HCT116 (cell line): ENCODE results near the gene EPHA2. TPM values are rescaled to one million over a fixed set of nuclear protein-coding genes. Genes with fewer than 3 reads are reported as not detected.

Source experiments
- ATAC-seq: fragments of 200-7000 bp; cut with Tn5 transposase; 2 replicates; pipeline ENCODE4 v1.9.1; 2020; ENCODE audit warnings: mild to moderate bottlenecking, moderate library complexity
- BruUV-seq: library from RNA; stranded (reverse); fragments of 400-500 nt; replicated peaks from 2 replicates; lab custom pipeline; 2021; lab: Mats Ljungman, UMichigan
- CTCF ChIA-PET: fragments of 300-600 bp; sonication (Branson Sonifier 250); formaldehyde crosslinking; loops from one replicate; lab custom pipeline; 2021; ENCODE audit warnings: antibody characterized with exemption; lab: Charles Lee
- POLR2A ChIA-PET: fragments of 300-600, 350-600 bp; sonication (Branson Sonifier 250); formaldehyde crosslinking; loops from one replicate; lab custom pipeline; 2021; ENCODE audit warnings: antibody characterized with exemption; lab: Charles Lee
- RAD21 ChIA-PET, 2 experiments: fragments of 300-600 bp; sonication (Branson Sonifier 250); formaldehyde crosslinking; loops; one replicate each; lab custom pipeline; 2023; ENCODE audit warnings: low total read pairs in 2 of 2; ENCODE audit not compliant: uncharacterized antibody in 2 of 2, unreplicated experiment in 2 of 2, low non-redundant PET in 1 of 2; lab: Charles Lee
- DNase-seq: peaks from one replicate; pipeline ENCODE4 v3.0.0-alpha.2; 2010; ENCODE audit warnings: low read depth, low spot score
- H2AFZ ChIP-seq: fragments of 200-600 bp; shearing (Covaris generic), sonication (generic); 2 replicates; pipeline ENCODE4 v1.6.1; 2017; ENCODE audit warnings: low read depth, mixed run types, mixed read lengths, antibody characterized with exemption, low read length; ENCODE audit not compliant: poor library complexity, severe bottlenecking
- H3K27ac ChIP-seq: 2 replicates; pipeline ENCODE4 v1.5.1; 2012; ENCODE audit warnings: low read depth, low read length
- H3K27me3 ChIP-seq: fragments of 200-600 bp; sonication (generic); 2 replicates; pipeline ENCODE4 v1.6.1; 2016; ENCODE audit warnings: mixed run types, low read length, mixed read lengths; ENCODE audit not compliant: insufficient read depth
- H3K36me3 ChIP-seq, 2 experiments: fragments of 200-500 bp in 1 of 2; fragments of 200-600 bp in 1 of 2; sonication (Bioruptor generic) in 1 of 2; sonication (generic) in 1 of 2; 2 replicates each; pipeline versions ENCODE4 v1.5.1 to v1.6.1; 2014 to 2016; ENCODE audit warnings: low read length in 2 of 2, inconsistent platforms in 1 of 2, mixed read lengths in 1 of 2, mixed run types in 1 of 2; ENCODE audit not compliant: insufficient read depth in 2 of 2, control insufficient read depth in 1 of 2
- H3K4me1 ChIP-seq, 2 experiments: fragments of 200-600 bp in 1 of 2; sonication (generic) in 1 of 2; 2 replicates each; pipeline versions ENCODE4 v1.5.1 to v1.6.1; 2012 to 2017; ENCODE audit warnings: low read length in 2 of 2, inconsistent platforms in 1 of 2, mild to moderate bottlenecking in 1 of 2, mixed read lengths in 1 of 2, mixed run types in 1 of 2, moderate library complexity in 1 of 2; ENCODE audit not compliant: insufficient read depth in 2 of 2, control insufficient read depth in 1 of 2
- H3K4me2 ChIP-seq: fragments of 200-600 bp; sonication (generic); 2 replicates; pipeline ENCODE4 v1.6.1; 2017; ENCODE audit warnings: mixed run types, low read length, mixed read lengths
- H3K4me3 ChIP-seq, 2 experiments: fragments of 200-600 bp in 1 of 2; sonication (generic) in 1 of 2; replicated peaks in 1 of 2; 2 replicates each; pipeline ENCODE4 v1.5.1; 2011 to 2016; ENCODE audit warnings: low read length in 2 of 2, control low read depth in 1 of 2, low read depth in 1 of 2, mild to moderate bottlenecking in 1 of 2, mixed read lengths in 1 of 2, mixed run types in 1 of 2
- H3K79me2 ChIP-seq: fragments of 200-600 bp; sonication (generic); 2 replicates; pipeline ENCODE4 v1.6.1; 2017; ENCODE audit warnings: mild to moderate bottlenecking, mixed run types, low read length, moderate library complexity, mixed read lengths; ENCODE audit not compliant: insufficient read depth
- H3K9ac ChIP-seq: fragments of 200-600 bp; sonication (generic); 2 replicates; pipeline ENCODE4 v1.6.1; 2016; ENCODE audit warnings: low read length, mixed read lengths
- H3K9me2 ChIP-seq: fragments of 200-600 bp; sonication (generic), shearing (Covaris generic); 2 replicates; pipeline ENCODE4 v1.6.1; 2017; ENCODE audit warnings: mixed run types, mild to moderate bottlenecking, moderate library complexity; ENCODE audit not compliant: insufficient read depth
- H3K9me3 ChIP-seq, 2 experiments: fragments of 200-500 bp in 1 of 2; fragments of 200-600 bp in 1 of 2; sonication (Bioruptor generic) in 1 of 2; sonication (generic) in 1 of 2; 2 replicates each; pipeline ENCODE4 v1.6.1; 2014 to 2017; ENCODE audit warnings: low read length in 2 of 2, mixed read lengths in 2 of 2, inconsistent platforms in 1 of 2, low read depth in 1 of 2, mild to moderate bottlenecking in 1 of 2, mixed run types in 1 of 2, moderate library complexity in 1 of 2; ENCODE audit not compliant: control insufficient read depth in 1 of 2, insufficient read depth in 1 of 2
- H4K20me1 ChIP-seq: fragments of 200-600 bp; sonication (generic), shearing (Covaris generic); 2 replicates; pipeline ENCODE4 v1.6.1; 2017; ENCODE audit warnings: mixed run types, mild to moderate bottlenecking, moderate library complexity; ENCODE audit not compliant: insufficient read depth
- CBX3 ChIP-seq: IDR thresholded peaks from 2 replicates; pipeline ENCODE4 v1.6.1; 2012; ENCODE audit warnings: low read depth
- CEBPB ChIP-seq: IDR thresholded peaks from 2 replicates; pipeline ENCODE4 v1.6.1; 2012; ENCODE audit warnings: low read depth
- ELF1 ChIP-seq: IDR thresholded peaks from 2 replicates; pipeline ENCODE4 v1.6.1; 2012; ENCODE audit warnings: low read depth, borderline replicate concordance
- EZH2phosphoT487 ChIP-seq: fragments of 200-600 bp; IDR thresholded peaks from 2 replicates; pipeline ENCODE4 v1.6.1; 2018; ENCODE audit warnings: antibody characterized with exemption, borderline replicate concordance
- POLR2AphosphoS5 ChIP-seq: IDR thresholded peaks from 2 replicates; pipeline ENCODE4 v1.6.1; 2011; ENCODE audit warnings: mild to moderate bottlenecking, low read depth, low read length, moderate library complexity
- RAD21 ChIP-seq: IDR thresholded peaks from 2 replicates; pipeline ENCODE4 v1.6.1; 2012; ENCODE audit warnings: low read depth, mild to moderate bottlenecking
- TCF7L2 ChIP-seq: IDR thresholded peaks from 2 replicates; pipeline ENCODE4 v1.7.0; 2011; ENCODE audit warnings: borderline replicate concordance, inconsistent platforms; ENCODE audit not compliant: insufficient read depth, insufficient read length; ENCODE audit errors: extremely low read depth
- YY1 ChIP-seq: IDR thresholded peaks from 2 replicates; pipeline ENCODE4 v1.6.1; 2011; ENCODE audit warnings: low read length, low read depth, moderate library complexity, mild to moderate bottlenecking; ENCODE audit not compliant: insufficient replicate concordance; ENCODE audit errors: extremely low read depth
- intact Hi-C: fragments of 100-400 bp; cut with micrococcal nuclease; formaldehyde crosslinking; loops from 2 replicates; pipeline ENCODE4 v1.10.0; 2022
- total RNA-seq: library from RNA; stranded (reverse); gene quantifications from one replicate; pipeline ENCODE4 v1.2.1, GENCODE V29; 2021; ENCODE audit not compliant: unreplicated experiment
- TF ChIP-seq, protein P1 (sequence below): IDR thresholded peaks from 2 replicates; pipeline ENCODE4 v1.6.1; 2011; ENCODE audit warnings: mild to moderate bottlenecking, low read length, moderate library complexity; ENCODE audit not compliant: insufficient replicate concordance; ENCODE audit errors: extremely low read depth
- TF ChIP-seq, protein P2 (sequence below), 3 experiments: fragments of 200-600 bp in 1 of 3; sonication (generic) in 1 of 3; IDR thresholded peaks in 2 of 3; conservative IDR thresholded peaks in 1 of 3; 2 replicates each; pipeline ENCODE4 v1.5.1; 2012 to 2017; ENCODE audit warnings: low read depth in 2 of 3, low read length in 2 of 3, antibody characterized with exemption in 1 of 3, borderline replicate concordance in 1 of 3, control low read depth in 1 of 3, mild to moderate bottlenecking in 1 of 3, mixed read lengths in 1 of 3, mixed run types in 1 of 3, moderate library complexity in 1 of 3; ENCODE audit not compliant: insufficient read depth in 1 of 3

The EPHA2 gene
- total RNA-seq, 1 experiment from 2014 or later = 164 TPM

DNA sequence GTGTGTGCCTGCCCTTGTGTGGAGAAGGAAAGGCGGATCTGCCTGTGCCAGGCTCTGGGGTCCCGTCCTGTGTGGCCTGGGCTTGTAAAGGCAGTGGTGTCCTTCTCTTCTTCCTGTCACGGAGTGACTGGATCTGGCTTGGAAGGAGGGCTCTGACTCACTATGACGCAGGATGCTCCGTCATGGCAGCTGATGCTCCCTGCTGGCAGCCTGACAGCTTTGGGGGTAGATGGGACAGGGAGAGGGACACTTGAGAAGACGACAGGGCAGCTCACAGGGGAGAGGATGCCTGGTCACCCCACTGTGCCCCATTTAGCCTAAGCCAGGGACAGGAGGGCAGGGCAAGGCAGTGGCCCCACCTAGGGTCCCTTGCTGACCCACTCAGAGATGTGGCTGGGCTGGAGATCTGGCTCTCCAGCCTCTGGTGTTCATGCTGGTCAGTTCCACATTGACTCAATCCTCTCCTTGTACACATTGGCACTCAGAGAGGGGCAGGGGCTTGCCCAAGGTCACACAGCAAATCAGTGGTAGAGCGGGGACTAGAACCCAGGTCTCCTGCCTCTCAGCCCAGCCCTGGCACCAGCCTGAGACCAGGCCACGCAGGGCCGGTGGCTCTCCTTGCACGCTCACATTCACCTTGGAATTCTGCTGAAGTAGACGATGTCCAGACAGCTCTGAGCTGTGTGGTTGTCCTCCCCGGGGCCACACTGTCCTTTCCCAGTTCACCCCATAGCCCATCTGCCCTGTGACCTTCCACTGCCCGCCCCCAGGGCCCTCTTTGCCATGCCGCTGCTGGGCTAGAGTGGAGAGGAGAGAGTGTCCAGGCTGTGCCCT lies 79.6 kb downstream of the EPHA2 start:
- Histone ChIP-seq H3K9me2 (no peaks in the 10 kb centered on the region), H3K79me2 (no peaks in the 10 kb centered on the region)
- POLR2A ChIA-PET = interaction anchor here (1.0 to 4.4 kb wide), 3 partner anchors 71 to 110 kb away, joined by 3 to 31 read pairs (median 3); no protein-coding TSS in a partner anchor
- intact Hi-C loops = no loop called here
- TF ChIP-seq POLR2AphosphoS5 = peak; percentile 82
- TF ChIP-seq YY1 = peak; percentile 14
- no peak for TF ChIP-seq CBX3
- TF ChIP-seq EZH2phosphoT487 = no peak
- peak; percentile 7 for TF ChIP-seq TCF7L2
- TF ChIP-seq, all 23 proteins: peak for 3
- DNase-seq (peak; percentile 82), ATAC-seq (peak; percentile 41)
- H2AFZ ChIP-seq = peak overlapping the region; percentile 75
- H3K27me3 ChIP-seq = no peaks in the 10 kb centered on the region
- H3K4me3 ChIP-seq = peak overlapping the region; percentile 20 to 47; a peak in 3 of 4 replicates
- H4K20me1 ChIP-seq = no peaks in the 10 kb centered on the region
- H3K9ac ChIP-seq = peak overlapping the region; percentile 57
- H3K36me3 ChIP-seq = no peaks in the 10 kb centered on the region
- H3K4me2 ChIP-seq = peak overlapping the region; percentile 87
- H3K9me3 ChIP-seq = no peaks in the 10 kb centered on the region
- H3K27ac ChIP-seq = peak overlapping the region; percentile 54
- ChIA-PET CTCF (interaction anchor here (0.7 to 7.9 kb wide), 4 partner anchors 109 to 545 kb away, joined by 3 to 222 read pairs (median 14); no protein-coding TSS in a partner anchor), RAD21 (no interaction called here)
- peaks cover 33 to 72% of the 10 kb centered on the region in 2 experiments for H3K4me1 ChIP-seq
- BruUV-seq = no TSS peak

DNA sequence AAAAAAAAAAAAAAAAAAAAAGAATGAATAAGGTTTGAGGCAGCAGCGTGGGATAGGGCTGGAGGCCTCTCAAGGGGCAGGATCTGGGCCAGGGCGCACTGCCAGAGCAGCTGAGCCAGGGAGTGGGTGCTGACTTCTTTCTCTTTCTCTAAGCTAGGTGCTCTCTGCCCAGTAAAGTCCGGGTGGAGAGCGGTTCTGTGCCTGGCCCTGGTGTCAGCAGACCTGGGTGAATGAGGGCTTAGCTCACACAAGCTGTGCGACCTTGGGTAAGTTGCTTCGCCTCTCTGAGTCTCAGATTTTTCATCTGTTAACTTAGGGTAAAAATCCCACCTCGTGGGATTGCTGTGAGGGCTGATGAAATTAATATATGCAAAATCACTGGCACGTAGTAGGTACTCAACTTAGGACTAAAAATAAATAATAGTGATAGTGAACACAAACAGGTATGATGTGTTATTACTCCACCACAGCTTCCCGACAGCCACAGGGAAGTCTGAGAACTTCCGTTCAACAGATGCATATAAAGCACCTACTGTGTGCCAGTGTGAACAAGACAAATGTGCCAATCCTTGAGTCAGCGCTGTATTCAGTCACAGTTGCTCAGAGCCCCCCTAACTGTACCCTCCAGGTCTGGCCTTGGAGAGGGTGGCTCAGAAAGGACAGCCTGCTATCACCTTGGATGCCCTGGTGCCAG lies 80.4 kb downstream of the EPHA2 start:
- POLR2A ChIA-PET = interaction anchor here (0.6 to 4.4 kb wide), 3 partner anchors 18 to 313 kb away, joined by 3 to 31 read pairs (median 3); no protein-coding TSS in a partner anchor
- BruUV-seq = TSS peak; percentile 83
- intact Hi-C loops = no loop called here
- DNase-seq = no peak
- no peaks in the 10 kb centered on the region for H3K79me2 ChIP-seq
- H3K27ac ChIP-seq = peak overlapping the region; percentile 54
- peak overlapping the region; percentile 20 to 47; a peak in 3 of 4 replicates for H3K4me3 ChIP-seq
- H3K9me3 ChIP-seq = no peaks in the 10 kb centered on the region
- CTCF ChIA-PET = interaction anchor here (1.5 kb wide), 1 partner anchor 112 kb away, joined by 3 read pairs; no protein-coding TSS in a partner anchor
- RAD21 ChIA-PET = no interaction called here
- TF ChIP-seq, protein P1, sequence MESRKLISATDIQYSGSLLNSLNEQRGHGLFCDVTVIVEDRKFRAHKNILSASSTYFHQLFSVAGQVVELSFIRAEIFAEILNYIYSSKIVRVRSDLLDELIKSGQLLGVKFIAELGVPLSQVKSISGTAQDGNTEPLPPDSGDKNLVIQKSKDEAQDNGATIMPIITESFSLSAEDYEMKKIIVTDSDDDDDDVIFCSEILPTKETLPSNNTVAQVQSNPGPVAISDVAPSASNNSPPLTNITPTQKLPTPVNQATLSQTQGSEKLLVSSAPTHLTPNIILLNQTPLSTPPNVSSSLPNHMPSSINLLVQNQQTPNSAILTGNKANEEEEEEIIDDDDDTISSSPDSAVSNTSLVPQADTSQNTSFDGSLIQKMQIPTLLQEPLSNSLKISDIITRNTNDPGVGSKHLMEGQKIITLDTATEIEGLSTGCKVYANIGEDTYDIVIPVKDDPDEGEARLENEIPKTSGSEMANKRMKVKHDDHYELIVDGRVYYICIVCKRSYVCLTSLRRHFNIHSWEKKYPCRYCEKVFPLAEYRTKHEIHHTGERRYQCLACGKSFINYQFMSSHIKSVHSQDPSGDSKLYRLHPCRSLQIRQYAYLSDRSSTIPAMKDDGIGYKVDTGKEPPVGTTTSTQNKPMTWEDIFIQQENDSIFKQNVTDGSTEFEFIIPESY = no peak
- TF ChIP-seq, protein P2, sequence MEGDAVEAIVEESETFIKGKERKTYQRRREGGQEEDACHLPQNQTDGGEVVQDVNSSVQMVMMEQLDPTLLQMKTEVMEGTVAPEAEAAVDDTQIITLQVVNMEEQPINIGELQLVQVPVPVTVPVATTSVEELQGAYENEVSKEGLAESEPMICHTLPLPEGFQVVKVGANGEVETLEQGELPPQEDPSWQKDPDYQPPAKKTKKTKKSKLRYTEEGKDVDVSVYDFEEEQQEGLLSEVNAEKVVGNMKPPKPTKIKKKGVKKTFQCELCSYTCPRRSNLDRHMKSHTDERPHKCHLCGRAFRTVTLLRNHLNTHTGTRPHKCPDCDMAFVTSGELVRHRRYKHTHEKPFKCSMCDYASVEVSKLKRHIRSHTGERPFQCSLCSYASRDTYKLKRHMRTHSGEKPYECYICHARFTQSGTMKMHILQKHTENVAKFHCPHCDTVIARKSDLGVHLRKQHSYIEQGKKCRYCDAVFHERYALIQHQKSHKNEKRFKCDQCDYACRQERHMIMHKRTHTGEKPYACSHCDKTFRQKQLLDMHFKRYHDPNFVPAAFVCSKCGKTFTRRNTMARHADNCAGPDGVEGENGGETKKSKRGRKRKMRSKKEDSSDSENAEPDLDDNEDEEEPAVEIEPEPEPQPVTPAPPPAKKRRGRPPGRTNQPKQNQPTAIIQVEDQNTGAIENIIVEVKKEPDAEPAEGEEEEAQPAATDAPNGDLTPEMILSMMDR (IDR thresholded peaks at IDR 0.05 in 2 of 3, conservative IDR thresholded peaks at IDR 0.05 in 1 of 3; ENCODE audit: borderline replicate concordance in 1 of 3, insufficient read depth in 1 of 3, low read depth in 2 of 3, low read length in 2 of 3) = no peak
- TF ChIP-seq CEBPB (no peak), ELF1 (no peak), RAD21 (no peak)
- H3K36me3 ChIP-seq = no peaks in the 10 kb centered on the region
- peak overlapping the region; percentile 87 for H3K4me2 ChIP-seq
- H3K4me1 ChIP-seq = peaks cover 33 to 72% of the 10 kb centered on the region in 2 experiments
- no peaks in the 10 kb centered on the region for H3K9me2 ChIP-seq
- H4K20me1 ChIP-seq = no peaks in the 10 kb centered on the region
- H2AFZ ChIP-seq = no peak overlapping the region
- no peak for ATAC-seq
- H3K27me3 ChIP-seq = no peaks in the 10 kb centered on the region
- H3K9ac ChIP-seq = peak overlapping the region; percentile 57
